ENCODE results near the gene MRPL12.

The MRPL12 gene

GRCh38 chr17:81683208-81683583 is 20.0 kb upstream of the MRPL12 start:
- TF ChIP-seq, protein P1, sequence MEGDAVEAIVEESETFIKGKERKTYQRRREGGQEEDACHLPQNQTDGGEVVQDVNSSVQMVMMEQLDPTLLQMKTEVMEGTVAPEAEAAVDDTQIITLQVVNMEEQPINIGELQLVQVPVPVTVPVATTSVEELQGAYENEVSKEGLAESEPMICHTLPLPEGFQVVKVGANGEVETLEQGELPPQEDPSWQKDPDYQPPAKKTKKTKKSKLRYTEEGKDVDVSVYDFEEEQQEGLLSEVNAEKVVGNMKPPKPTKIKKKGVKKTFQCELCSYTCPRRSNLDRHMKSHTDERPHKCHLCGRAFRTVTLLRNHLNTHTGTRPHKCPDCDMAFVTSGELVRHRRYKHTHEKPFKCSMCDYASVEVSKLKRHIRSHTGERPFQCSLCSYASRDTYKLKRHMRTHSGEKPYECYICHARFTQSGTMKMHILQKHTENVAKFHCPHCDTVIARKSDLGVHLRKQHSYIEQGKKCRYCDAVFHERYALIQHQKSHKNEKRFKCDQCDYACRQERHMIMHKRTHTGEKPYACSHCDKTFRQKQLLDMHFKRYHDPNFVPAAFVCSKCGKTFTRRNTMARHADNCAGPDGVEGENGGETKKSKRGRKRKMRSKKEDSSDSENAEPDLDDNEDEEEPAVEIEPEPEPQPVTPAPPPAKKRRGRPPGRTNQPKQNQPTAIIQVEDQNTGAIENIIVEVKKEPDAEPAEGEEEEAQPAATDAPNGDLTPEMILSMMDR (conservative IDR thresholded peaks at IDR 0.05) = no peak
- H3K27ac ChIP-seq = peak overlapping the region; percentile 91

DNA sequence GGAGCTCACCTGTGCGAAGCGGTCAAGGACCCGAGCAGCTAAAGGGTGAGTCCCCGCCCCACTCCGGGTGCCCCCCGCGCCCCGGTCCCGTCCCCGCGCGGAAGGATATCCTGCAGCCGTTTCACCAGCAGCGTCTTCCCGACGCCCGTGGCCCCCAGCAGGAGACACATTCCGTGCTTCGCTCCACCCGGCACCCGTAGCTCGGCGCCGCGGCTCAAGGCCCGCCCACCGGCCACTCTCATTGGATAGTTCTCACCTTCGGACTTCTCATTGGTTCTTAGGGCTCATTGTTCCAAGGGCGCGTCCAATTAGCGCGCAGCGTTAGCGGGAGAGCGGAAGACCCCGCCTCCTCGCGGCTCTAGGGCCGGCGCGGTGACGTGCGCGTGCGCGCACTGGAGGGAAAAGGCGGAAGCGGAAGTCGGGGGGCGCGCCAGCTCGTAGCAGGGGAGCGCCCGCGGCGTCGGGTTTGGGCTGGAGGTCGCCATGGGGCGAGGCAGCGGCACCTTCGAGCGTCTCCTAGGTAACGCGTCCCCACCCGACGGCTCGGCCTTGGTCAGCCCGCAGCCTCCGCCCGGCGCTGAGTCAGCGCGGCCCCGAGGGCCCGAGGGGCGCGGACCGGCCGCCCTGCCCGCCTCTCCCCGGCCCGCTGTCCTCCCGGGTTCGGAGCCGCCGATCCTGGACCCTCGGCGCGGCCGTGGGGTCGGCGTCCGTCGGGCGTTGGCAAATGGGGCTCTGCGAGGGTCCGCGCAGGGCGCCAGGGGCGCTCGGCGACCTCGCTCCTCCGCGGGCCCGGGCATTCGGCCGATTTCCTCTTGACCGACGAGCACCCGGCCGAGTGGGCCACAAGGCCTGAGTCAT is 19.4 kb upstream of the MRPL12 start, which contains the start of the genes ARL16 and HGS:
TSS of gene ARL16 (minus strand) at position 214 of the 858 bp plus-strand sequence. CDS start at position 170, 44 bp downstream.
TSS of gene HGS (plus strand) at position 428 of the 858 bp plus-strand sequence. CDS start at position 484, 56 bp downstream.
- H3K27ac ChIP-seq = peak within 1 kb of the TSS; percentile 91
- TF ChIP-seq, protein P1 (conservative IDR thresholded peaks at IDR 0.05) = no peak

DNA sequence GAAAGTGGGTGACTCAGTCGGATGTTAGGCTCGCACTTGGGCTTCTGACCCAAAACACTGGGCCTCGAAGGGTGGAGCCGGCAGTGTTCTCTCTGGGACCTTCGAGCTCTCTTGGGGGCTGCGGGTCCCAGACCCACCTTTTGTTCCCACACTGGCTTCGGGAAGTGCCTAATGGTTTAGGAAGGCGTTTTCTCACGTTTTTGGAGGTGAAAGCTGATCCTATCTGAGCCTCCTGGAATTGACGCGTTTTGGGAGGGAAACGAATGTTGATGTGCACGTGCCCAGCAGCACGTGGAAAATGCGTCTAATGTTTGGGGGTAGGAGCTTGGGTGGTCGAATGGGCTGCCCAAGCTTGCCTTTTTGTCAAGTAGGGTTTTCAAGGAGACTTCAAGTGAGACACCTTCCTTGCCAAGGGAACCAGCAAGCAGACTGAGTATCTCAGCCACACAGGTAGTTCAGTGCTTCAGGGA is 18.7 kb upstream of the MRPL12 start:
- H3K27ac ChIP-seq = peak overlapping the region; percentile 91
- TF ChIP-seq, protein P1 (conservative IDR thresholded peaks at IDR 0.05) = no peak

GRCh38 chr17:81685108-81685507 is 18.1 kb upstream of the MRPL12 start:
- H3K27ac ChIP-seq = peak overlapping the region; percentile 91; the same call in 1 of the 2 replicates
- TF ChIP-seq, protein P1 (conservative IDR thresholded peaks at IDR 0.05) = no peak

DNA sequence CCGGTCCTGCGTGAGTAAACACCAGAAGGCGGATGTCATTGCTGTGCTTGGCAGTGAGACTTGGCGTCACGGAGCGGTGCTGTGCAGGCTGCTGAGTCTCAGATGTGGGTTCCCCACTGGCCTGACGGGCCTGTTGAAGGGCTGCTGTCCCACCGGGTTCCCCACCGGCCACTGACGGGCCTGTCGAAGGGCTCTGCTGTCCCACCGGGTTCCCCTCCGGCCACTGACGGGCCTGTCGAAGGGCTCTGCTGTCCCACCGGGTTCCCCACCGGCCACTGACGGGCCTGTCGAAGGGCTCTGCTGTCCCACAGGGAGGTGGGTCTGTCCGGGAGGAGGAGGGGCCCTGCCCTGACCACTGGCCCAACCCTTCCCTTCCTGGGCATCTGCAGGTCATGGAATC is 16.6 kb upstream of the MRPL12 start:
- TF ChIP-seq, protein P1 (conservative IDR thresholded peaks at IDR 0.05) = no peak
- H3K27ac ChIP-seq = no peak overlapping the region

- TF ChIP-seq, protein P1 (conservative IDR thresholded peaks at IDR 0.05) = no peak
- H3K27ac ChIP-seq = no peak overlapping the region; the same call in 1 of the 2 replicates
These were observed 15.2 kb upstream of the MRPL12 start for GRCh38 chr17:81687770-81688541.

DNA sequence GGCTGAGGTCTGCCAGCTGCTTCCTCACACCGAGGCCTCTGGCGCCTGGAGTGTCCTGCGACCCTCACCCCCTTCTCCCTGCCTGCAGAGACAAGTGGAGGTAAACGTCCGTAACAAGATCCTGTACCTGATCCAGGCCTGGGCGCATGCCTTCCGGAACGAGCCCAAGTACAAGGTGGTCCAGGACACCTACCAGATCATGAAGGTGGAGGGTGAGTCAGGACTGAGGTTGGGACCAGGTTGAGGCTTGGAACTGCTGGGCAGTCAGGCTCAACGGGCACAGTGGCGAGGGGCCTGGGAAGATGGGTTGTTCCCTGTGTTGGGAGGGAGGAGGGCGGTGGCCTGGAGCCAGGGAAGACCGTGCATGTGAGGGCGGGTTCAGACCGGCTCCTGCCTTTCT is 14.6 kb upstream of the MRPL12 start:
- H3K27ac ChIP-seq = no peak overlapping the region
- TF ChIP-seq, protein P1 (conservative IDR thresholded peaks at IDR 0.05) = no peak

All from VCaP (cell line).